MM.1S (cell line): Measurements from ENCODE around the gene MYO9A.

Experiments
- DNase-seq: peaks from one replicate; pipeline ENCODE4 v3.0.0-alpha.2; 2015
- H2AFZ ChIP-seq: fragments of 300-600 bp; sonication (generic); 2 replicates; pipeline ENCODE4 v1.6.0; 2016; ENCODE audit warnings: antibody characterized with exemption, low read length
- H3F3A ChIP-seq: fragments of 300-600 bp; sonication (generic); 2 replicates; pipeline ENCODE4 v1.6.1; 2016; ENCODE audit warnings: mild to moderate bottlenecking, antibody characterized with exemption, low read length, moderate library complexity, mixed read lengths; ENCODE audit not compliant: insufficient read depth
- H3K27ac ChIP-seq: fragments of 300-600 bp; sonication (generic); 2 replicates; pipeline ENCODE4 v1.5.1; 2016; ENCODE audit warnings: mild to moderate bottlenecking, low read length
- H3K27me3 ChIP-seq: fragments of 300-600 bp; sonication (generic); replicated peaks from 2 replicates; pipeline ENCODE4 v1.6.0; 2016; ENCODE audit warnings: low read length; ENCODE audit not compliant: insufficient read depth
- H3K36me3 ChIP-seq: fragments of 300-600 bp; sonication (generic); replicated peaks from 2 replicates; pipeline ENCODE4 v1.6.1; 2016; ENCODE audit warnings: mild to moderate bottlenecking, low read length, mixed read lengths; ENCODE audit not compliant: insufficient read depth
- H3K4me1 ChIP-seq: fragments of 300-600 bp; sonication (generic); 2 replicates; pipeline ENCODE4 v1.6.1; 2016; ENCODE audit warnings: low read length, mixed read lengths
- H3K4me2 ChIP-seq: fragments of 300-600 bp; sonication (generic); 2 replicates; pipeline ENCODE4 v1.6.0; 2016; ENCODE audit warnings: low read depth, low read length
- H3K4me3 ChIP-seq: fragments of 300-600 bp; sonication (generic); 2 replicates; pipeline ENCODE4 v1.5.1; 2016; ENCODE audit warnings: low read length, mixed read lengths
- H3K79me2 ChIP-seq: fragments of 300-600 bp; sonication (generic); 2 replicates; pipeline ENCODE4 v1.6.1; 2016; ENCODE audit warnings: mixed run types, low read length, mixed read lengths
- H3K9ac ChIP-seq: fragments of 300-600 bp; sonication (generic); 2 replicates; pipeline ENCODE4 v1.6.1; 2016; ENCODE audit warnings: low read length, mixed read lengths
- H3K9me2 ChIP-seq: fragments of 300-600 bp; sonication (generic); replicated peaks from 2 replicates; pipeline ENCODE4 v1.6.1; 2016; ENCODE audit warnings: mild to moderate bottlenecking, low read length, mixed read lengths; ENCODE audit not compliant: insufficient read depth
- H3K9me3 ChIP-seq: fragments of 300-600 bp; sonication (generic); replicated peaks from 2 replicates; pipeline ENCODE4 v1.6.1; 2016; ENCODE audit warnings: mild to moderate bottlenecking, low read length, mixed read lengths; ENCODE audit not compliant: insufficient read depth
- H4K20me1 ChIP-seq: fragments of 300-600 bp; sonication (generic); 2 replicates; pipeline ENCODE4 v1.6.1; 2016; ENCODE audit warnings: mild to moderate bottlenecking, low read length, moderate library complexity, mixed read lengths; ENCODE audit not compliant: insufficient read depth
- EZH2 ChIP-seq: fragments of 300-600 bp; sonication (generic); optimal IDR thresholded peaks from 2 replicates; pipeline ENCODE3; 2017; ENCODE audit warnings: low read depth, mild to moderate bottlenecking, antibody characterized with exemption, low read length, mixed read lengths
- EZH2phosphoT487 ChIP-seq: fragments of 300-600 bp; sonication (generic); IDR thresholded peaks from 2 replicates; pipeline ENCODE4 v1.6.1; 2018; ENCODE audit warnings: antibody characterized with exemption, low read length
- TF ChIP-seq, protein P1 (sequence below): fragments of 300-600 bp; sonication (generic); IDR thresholded peaks from 2 replicates; pipeline ENCODE4 v1.5.1; 2016; ENCODE audit warnings: antibody characterized with exemption, low read length, mixed read lengths

The MYO9A gene

DNA sequence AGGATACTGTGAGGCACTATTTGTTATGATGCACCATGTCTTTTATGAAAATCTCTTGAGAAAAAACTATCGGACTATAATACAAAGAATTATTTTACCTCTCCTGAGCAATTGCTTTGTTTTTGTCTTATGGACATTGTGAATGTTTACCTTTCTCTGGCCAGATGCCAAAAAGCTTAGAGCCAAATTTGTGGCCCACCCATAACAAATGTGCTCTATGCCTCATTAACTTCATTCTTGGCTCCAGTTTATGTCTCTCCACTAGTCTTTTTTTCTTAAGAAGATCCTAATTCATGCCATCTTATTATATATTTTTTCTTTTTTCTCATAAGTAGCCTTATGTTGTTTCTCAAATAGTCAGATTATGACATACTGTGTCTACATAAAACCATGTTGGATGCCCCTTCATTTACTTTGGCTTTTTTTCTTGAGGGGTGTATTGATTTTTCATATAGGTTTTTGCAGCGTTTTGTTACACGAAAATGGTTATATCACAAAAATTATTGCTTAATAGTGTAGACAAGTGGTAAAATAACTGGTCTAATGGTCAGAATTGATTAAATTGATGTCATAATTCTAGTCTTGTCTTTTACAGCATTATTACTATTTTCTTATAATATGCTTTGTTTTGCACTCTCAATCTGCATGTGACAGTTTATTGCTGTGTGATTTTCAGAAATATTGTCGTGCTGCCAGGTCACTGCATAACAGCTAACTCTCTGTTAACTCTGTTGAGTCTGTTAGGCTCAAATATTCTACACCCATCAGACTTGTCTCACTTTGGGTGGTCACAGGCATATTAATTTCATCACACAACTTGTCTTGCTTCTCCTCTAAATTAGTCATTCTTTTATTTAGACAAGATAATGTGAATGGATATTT lies 18.5 kb upstream of the MYO9A start:
- H3K27ac ChIP-seq = no peak overlapping the region
- H3K9me2 ChIP-seq = no peaks in the 10 kb centered on the region
- peaks cover 1% of the 10 kb centered on the region; the same call in 1 of the 2 replicates for H3F3A ChIP-seq
- no peak overlapping the region for H2AFZ ChIP-seq
- H3K27me3 ChIP-seq = peaks cover 20% of the 10 kb centered on the region
- no peaks in the 10 kb centered on the region for H4K20me1 ChIP-seq
- H3K4me1 ChIP-seq = peaks cover 6% of the 10 kb centered on the region
- H3K9ac ChIP-seq = no peak overlapping the region
- no peaks in the 10 kb centered on the region for H3K9me3 ChIP-seq
- TF ChIP-seq, protein P1, sequence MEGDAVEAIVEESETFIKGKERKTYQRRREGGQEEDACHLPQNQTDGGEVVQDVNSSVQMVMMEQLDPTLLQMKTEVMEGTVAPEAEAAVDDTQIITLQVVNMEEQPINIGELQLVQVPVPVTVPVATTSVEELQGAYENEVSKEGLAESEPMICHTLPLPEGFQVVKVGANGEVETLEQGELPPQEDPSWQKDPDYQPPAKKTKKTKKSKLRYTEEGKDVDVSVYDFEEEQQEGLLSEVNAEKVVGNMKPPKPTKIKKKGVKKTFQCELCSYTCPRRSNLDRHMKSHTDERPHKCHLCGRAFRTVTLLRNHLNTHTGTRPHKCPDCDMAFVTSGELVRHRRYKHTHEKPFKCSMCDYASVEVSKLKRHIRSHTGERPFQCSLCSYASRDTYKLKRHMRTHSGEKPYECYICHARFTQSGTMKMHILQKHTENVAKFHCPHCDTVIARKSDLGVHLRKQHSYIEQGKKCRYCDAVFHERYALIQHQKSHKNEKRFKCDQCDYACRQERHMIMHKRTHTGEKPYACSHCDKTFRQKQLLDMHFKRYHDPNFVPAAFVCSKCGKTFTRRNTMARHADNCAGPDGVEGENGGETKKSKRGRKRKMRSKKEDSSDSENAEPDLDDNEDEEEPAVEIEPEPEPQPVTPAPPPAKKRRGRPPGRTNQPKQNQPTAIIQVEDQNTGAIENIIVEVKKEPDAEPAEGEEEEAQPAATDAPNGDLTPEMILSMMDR = no peak
- TF ChIP-seq EZH2 = no peak
- TF ChIP-seq EZH2phosphoT487 = no peak
- no peak for DNase-seq
- H3K4me2 ChIP-seq = no peak overlapping the region
- H3K79me2 ChIP-seq = no peaks in the 10 kb centered on the region
- H3K4me3 ChIP-seq = no peak overlapping the region
- H3K36me3 ChIP-seq = no peaks in the 10 kb centered on the region

DNA sequence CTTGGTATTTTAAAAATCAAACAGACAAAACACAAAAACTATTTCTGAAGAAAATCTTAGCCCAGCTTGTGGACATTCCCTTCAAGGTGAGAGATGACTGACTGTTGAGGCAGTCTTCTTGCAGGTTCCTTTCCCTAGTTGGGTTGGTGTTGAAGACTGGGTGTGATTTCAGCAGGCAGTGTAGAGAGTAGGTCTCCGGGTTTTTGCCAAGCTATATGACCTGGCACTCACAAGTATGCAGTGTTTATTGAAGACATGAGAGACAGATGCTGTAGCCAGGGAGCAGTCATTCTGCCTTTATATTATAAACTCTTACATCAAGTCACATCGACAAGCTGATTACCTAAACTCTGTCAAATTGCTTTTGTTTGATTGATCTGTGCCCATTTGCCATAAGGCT lies 17.8 kb upstream of the MYO9A start:
- Histone ChIP-seq H4K20me1 (no peaks in the 10 kb centered on the region), H3K79me2 (no peaks in the 10 kb centered on the region), H3K27ac (no peak overlapping the region), H3K4me3 (no peak overlapping the region), H3K4me2 (no peak overlapping the region), H3K27me3 (peaks cover 17% of the 10 kb centered on the region), H3F3A (no peaks in the 10 kb centered on the region), H3K36me3 (no peaks in the 10 kb centered on the region), H3K9me3 (no peaks in the 10 kb centered on the region), H3K4me1 (no peaks in the 10 kb centered on the region), H3K9me2 (no peaks in the 10 kb centered on the region), H2AFZ (no peak overlapping the region), H3K9ac (no peak overlapping the region)
- TF ChIP-seq, protein P1 = no peak
- no peak for TF ChIP-seq EZH2
- no peak for TF ChIP-seq EZH2phosphoT487
- DNase-seq = no peak

DNA sequence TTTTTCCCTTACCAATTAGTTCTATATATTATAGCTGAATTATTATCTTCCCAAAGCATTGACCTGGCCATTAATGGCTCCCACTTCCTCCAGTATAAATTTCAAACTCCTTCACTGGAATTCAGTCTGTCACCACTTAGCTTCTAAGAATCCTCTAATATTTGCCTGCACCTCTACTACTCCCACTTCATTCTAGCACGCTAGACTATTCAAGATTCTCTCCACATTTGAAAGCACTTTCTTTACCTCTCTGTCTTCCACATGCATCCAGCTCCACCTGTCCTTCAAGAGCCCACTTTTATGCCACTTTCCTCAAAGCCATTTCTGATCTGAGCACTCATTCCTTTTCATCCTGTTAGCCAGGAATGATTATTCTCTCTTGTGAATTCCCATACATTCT lies 15.3 kb upstream of the MYO9A start:
- Histone ChIP-seq H3K4me3 (no peak overlapping the region), H4K20me1 (no peaks in the 10 kb centered on the region), H3F3A (no peaks in the 10 kb centered on the region), H3K79me2 (no peaks in the 10 kb centered on the region), H3K9me2 (no peaks in the 10 kb centered on the region), H2AFZ (no peak overlapping the region), H3K27ac (no peak overlapping the region), H3K27me3 (no peaks in the 10 kb centered on the region), H3K36me3 (no peaks in the 10 kb centered on the region), H3K4me1 (no peaks in the 10 kb centered on the region), H3K9ac (no peak overlapping the region), H3K9me3 (no peaks in the 10 kb centered on the region), H3K4me2 (no peak overlapping the region)
- TF ChIP-seq EZH2phosphoT487 (no peak), EZH2 (no peak)
- TF ChIP-seq, protein P1 = no peak
- no peak for DNase-seq
